Hematopoietic multipotent progenitor cell treated with erythropoietin and hydrocortisone succinate and interleukin-3 and kit ligand, for 15 days (in vitro differentiated cells): ENCODE results near the gene ABCB9.
A peak's percentile ranks its signal among the peaks of the same experiment; 100 is the strongest.
"Not testable (repeated sequence)": the region's sequence is repeated elsewhere in the genome, so short reads cannot be mapped to it uniquely, and the experiment has no call there.

Experiments
- DNase-seq: peaks from one replicate; pipeline ENCODE4 v3.0.0-alpha.2; 2015; ENCODE audit warnings: low spot score

Gene ABCB9

GRCh38 chr12:122963941-122964265 lies 2.4 kb downstream of the ABCB9 start:
- no peak for DNase-seq

GRCh38 chr12:122961531-122962329 lies 4.5 kb downstream of the ABCB9 start:
- DNase-seq, result peak; percentile 61

GRCh38 chr12:122960193-122960569 lies 6.1 kb downstream of the ABCB9 start:
- no peak for DNase-seq

DNA sequence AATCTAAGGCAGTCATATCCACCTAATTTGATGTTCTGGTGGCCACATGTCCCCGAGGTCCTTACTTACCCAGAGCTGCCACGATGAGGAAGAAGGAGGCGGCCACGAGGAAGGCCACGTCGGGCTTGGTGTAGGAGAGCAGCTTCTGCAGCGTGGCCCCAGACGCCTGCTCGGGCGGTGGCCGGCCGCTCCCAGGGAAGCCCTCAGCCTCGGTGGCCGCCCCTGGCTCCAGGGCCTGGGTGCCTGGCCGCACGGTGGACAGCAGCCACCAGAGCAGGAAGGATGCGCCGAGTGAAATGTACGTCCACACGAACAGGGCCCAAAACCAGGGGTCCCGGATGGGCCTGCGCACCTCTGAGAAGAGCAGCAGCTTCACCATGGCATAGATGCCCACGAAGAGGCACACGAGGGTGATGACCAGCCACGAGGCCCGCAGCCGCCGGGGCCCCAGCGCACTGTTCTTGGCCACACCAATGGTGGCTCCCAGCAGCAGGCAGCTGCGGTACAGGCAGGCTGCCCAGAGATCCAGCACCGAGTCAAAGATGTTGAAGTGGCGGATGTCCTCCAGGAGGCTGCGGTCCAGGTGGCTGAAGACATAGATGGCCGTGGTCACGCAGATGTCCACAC lies 6.6 kb downstream of the ABCB9 start:
- DNase-seq, result no peak

GRCh38 chr12:122958198-122958888 lies 7.9 kb downstream of the ABCB9 start:
- DNase-seq, result no peak

- no peak for DNase-seq
Measured at GRCh38 chr12:122956035-122956434, 10.2 kb downstream of the ABCB9 start.

- no peak for DNase-seq
Measured at GRCh38 chr12:122955156-122955555, 11.1 kb downstream of the ABCB9 start.

DNA sequence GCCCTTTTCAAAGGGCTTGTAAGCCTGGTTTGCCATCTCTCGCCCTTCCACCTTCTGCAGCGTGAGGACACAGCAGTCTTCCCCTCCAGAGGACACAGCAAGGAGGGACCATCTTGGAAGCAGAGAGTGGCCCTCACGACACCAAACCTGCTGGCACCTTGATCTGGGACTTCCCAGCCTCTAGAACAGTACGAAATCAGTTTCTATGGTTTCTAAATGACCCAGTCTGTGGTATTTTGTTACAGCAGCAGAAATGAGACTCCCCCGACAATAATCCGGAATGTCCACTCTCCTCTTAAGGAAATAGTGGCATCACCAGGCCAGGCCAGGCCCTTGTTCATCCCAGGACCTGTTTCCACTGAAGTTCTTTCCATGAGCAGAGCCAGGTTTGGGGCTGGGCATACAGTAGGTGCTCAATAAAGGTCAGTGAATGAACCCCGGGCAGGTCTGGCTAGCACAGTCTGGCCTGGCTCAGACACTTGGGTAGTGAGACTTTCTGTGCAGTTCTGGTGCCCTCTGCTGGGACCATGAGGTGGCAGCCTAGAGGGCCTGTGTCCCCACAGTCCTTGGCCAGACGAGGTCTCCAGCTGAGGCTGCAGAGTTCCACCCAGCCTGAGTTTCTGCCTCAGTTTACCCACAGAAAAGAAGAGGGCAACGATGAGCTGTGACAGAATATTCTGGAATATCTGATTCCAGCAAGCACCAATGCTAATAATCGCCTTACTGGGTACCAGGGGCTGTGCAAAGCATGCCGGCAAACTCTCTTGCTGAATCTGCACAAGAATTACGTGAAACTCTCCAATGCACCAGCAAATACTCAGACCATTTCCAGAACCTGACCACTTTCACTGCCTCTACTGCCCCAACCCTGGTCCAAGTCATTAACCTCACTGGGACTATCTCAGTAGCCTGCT lies 14.0 kb downstream of the ABCB9 start:
- peak; percentile 80 for DNase-seq

- DNase-seq, result no peak
Measured at GRCh38 chr12:122951406-122951805, 14.9 kb downstream of the ABCB9 start.

- DNase-seq, result no peak
Measured at GRCh38 chr12:122949816-122950675, 16.2 kb downstream of the ABCB9 start.

GRCh38 chr12:122949405-122949804 lies 16.9 kb downstream of the ABCB9 start:
- DNase-seq, result no peak

DNA sequence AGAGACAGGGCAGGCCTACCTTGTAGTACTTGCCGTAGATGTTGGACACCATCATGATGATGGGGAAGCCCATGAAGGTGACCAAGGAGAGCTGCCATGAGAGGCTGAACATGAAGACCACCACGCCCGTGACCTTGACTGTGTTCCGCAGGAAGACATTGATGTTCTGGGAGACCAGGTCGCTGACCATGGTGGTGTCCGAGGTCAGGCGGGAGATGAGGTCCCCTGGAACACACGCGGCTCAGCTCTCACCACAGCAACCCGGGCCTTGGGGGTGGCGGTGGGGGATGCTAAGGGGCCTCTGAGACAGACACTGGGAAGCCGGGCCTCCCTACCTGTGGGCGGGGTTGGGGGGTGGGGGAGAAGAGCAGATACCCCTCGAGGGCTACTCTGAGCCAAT lies 17.7 kb downstream of the ABCB9 start:
- DNase-seq, result no peak

- DNase-seq, result no peak
Measured at GRCh38 chr12:122947352-122947792, 18.9 kb downstream of the ABCB9 start.

DNA sequence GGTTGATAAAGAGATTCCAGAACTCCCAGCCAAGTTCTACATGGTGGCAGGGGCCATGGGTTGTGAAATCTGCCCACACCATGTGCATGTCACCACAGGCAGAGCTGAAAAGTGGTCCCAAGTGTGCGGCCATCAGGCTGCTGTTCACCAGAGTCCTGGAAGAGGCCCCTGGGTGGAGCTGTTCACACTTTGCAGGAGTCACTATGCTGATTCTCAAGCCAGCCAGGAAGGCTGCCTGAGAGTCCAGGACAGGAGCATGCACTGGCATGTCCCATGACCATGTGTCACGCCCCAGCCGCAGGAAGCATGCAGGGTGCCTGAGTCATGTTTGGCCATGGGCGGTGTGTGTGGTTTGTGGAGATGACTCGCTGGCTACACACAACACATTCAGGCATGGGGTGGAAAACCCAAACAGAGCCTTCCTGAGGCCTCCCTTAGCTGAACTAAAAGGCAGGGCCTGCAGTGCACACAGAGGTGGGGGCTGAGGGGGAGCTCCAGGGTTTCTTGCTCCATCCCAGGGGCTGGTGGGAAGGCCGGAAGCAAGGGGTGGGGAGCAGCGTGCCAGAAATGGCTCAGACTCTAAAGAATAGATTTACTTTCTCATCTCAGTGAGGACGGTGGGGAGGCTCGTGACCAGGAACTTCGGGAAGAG lies 19.4 kb downstream of the ABCB9 start:
- peak; percentile 83 for DNase-seq

- no peak for DNase-seq
Measured at GRCh38 chr12:122944605-122945592, 21.4 kb downstream of the ABCB9 start.

GRCh38 chr12:122943196-122943595 lies 23.1 kb downstream of the ABCB9 start:
- DNase-seq, result no peak

DNA sequence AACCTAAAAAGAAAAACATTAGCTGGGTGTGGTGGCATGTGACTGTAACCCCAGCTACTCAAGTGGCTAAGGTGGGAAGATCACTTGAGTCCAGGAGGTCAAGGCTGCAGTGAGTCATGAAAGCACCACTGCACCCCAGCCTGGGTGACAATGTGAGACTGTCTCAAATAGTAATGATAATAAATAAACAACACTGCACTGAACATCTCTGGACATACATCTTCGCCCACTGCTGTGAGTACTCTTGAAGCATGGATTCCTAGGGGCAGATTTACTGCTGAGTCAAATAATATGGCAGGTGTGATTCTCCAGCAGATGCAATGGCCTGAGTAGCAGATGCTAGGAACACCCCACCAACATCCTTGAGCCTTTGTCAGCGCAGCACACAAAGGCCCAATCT lies 23.6 kb downstream of the ABCB9 start:
- no peak for DNase-seq

- not testable (repeated sequence) for DNase-seq
Measured at GRCh38 chr12:122941351-122941750, 24.9 kb downstream of the ABCB9 start.

- DNase-seq, result no peak
Measured at GRCh38 chr12:122939125-122939524, 27.1 kb downstream of the ABCB9 start.
